GM21737 (cell line): ENCODE results near the gene USP11.

Source experiments
- ATAC-seq: cut with Tn5 transposase; IDR thresholded peaks from one replicate; pipeline ENCODE4 v1.9.1; 2021; ENCODE audit warnings: mild to moderate bottlenecking, moderate library complexity; ENCODE audit not compliant: unreplicated experiment

Gene USP11

DNA sequence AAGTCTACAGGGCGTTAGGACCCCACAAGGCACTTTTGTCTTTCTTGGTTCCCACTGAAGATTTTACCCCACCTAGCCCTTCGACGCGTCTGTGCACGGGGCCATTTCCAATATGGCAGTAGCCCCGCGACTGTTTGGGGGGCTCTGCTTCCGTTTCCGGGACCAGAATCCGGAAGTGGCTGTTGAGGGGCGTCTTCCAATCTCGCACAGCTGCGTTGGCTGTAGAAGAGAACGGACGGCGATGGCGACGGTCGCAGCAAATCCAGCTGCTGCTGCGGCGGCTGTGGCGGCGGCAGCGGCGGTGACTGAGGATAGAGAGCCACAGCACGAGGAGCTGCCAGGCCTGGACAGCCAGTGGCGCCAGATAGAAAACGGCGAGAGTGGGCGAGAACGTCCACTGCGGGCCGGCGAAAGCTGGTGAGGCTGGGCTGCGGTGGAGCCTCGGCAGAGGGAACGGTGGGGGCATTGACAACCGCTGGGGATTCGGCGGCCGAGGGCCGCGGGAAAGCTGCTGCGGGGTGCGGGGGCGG, at the start of gene USP11:
Gene USP11, plus strand, starts transcription at position 207 of the 530 bp plus-strand sequence. Its CDS starts 35 bp downstream, at position 242.
- ATAC-seq = peak; percentile 5

DNA sequence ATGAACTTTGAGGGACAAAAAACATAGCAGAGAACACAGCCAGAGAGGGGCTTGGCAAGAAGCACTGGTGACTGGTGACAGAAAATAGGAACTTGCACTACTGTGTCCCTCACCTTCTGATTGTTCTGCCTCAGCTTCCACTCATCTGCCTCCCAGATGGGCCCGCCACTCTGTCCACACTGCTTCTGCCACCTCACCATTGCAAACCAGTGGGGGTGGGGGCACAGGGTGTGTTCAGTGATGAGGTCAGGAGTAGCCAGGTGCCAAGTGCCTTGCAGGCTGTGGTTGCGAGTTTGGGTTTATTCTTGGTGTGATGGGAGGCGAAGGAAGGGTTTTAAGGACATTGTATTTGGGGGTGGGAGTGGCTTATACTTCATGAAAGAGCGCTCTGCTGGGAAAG, 48.3 kb upstream of the USP11 start:
- no peak for ATAC-seq

DNA sequence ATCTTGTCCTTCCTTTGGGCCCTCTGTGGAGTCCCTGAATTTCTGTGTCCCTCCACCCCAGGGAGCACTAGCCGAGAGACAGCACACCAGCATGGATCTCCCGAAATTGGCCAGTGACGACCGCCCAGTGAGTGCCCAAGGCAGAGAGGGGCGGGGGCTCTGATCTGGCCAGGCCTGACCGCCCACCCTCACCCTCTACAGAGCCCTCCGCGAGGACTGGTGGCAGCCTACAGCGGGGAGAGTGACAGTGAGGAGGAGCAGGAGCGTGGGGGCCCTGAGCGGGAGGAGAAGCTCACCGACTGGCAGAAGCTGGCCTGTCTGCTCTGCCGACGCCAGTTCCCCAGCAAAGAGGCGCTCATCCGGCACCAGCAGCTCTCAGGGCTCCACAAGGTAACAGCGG, 47.6 kb upstream of the USP11 start:
- ATAC-seq = no peak

GRCh38 chrX:47186096-47186740, 46.6 kb upstream of the USP11 start:
- no peak for ATAC-seq

GRCh38 chrX:47187106-47187677, 45.6 kb upstream of the USP11 start:
- ATAC-seq = no peak

DNA sequence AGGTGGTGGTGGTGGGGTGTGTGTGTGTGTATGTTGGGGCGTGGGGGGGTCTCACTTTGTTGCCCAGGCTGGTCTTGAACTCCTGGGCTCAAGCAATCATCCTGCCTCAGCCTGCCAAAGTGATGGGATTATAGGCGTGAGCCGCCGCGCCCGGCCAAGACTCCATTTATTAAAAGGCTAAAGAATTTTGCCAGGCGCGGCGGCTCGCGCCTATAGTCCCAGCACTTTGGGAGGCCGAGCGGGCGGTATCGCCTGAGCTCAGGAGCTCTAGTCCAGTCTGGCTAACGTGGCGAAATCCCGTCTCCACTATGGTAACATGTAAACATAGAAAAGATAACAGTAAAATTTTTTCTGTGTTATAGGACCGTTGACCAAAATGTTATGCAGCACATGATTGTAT, 42.9 kb upstream of the USP11 start:
- no peak for ATAC-seq

GRCh38 chrX:47190445-47191269, 42.2 kb upstream of the USP11 start:
- ATAC-seq = peak; percentile 57

- no peak for ATAC-seq
These were observed 41.5 kb upstream of the USP11 start for GRCh38 chrX:47191331-47191730.

- ATAC-seq = no peak
These were observed 40.9 kb upstream of the USP11 start for GRCh38 chrX:47191806-47192401.

DNA sequence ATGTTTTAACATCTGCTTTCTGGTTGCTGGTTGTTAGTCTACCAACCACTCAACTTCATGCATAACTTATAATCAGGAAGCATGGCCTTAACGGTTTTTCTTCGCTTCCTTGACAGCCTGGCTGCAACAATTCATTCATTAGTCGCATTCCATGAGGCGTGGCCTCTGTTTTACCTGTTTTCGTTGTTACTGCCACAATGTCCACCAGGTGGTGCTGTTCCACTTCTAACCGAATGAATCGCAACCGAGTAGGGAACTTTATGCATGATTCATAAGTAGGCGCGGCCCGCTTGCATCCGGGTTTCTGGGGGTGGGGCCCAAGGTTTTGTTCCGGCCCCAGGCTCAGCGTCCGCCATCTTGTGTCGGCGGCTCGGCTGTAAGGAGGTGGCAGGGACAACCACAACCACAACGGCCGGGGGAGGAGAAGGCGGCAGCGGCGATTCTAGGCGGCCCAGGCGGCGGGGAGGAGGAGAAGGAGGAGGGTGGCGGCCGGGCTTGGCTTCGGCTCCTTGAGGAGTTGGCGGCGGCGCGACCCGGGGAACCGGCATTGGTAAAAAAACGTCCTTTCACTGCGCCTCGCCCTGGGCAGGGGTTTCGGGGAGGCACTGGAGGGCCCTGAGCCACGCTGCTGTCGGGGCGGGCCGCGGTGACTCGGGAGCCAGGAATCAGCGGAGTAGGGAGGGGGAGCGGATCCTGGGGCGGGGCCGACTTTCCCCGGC, 39.2 kb upstream of the USP11 start, which contains the start of gene UBA1:
Gene UBA1, plus strand, starts transcription at position 355 of the 719 bp plus-strand sequence. CDS start 4,974 bp downstream, outside the sequence.
- ATAC-seq = peak; percentile 50

DNA sequence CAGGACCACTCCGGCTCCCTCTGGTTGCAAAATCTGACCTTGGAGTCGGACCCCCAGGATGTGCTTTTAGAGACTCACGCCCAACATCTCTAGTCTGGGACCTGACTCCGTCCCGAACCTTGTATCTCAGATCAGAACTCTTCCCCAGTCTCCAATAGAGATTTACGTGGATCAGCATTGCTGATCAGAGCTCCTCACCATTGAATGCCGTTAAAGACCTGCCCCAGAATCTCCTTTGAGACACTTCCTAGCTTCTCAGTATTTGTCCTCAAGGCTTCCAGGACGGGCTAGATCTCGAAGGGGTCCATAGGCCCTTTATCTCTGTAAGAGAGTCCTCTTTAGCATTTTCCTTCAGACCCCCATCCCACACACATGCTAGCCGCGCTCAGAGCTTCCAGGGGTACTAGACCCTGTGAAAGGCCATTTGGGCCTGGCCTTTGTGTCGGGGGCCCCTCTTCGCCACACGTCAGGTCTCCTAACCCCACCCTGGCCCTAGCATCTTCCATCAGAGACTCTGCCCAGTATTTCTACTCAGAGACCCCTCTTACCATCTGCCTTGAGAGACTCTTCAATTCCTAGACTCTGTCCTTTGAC, 38.5 kb upstream of the USP11 start:
- ATAC-seq = no peak

DNA sequence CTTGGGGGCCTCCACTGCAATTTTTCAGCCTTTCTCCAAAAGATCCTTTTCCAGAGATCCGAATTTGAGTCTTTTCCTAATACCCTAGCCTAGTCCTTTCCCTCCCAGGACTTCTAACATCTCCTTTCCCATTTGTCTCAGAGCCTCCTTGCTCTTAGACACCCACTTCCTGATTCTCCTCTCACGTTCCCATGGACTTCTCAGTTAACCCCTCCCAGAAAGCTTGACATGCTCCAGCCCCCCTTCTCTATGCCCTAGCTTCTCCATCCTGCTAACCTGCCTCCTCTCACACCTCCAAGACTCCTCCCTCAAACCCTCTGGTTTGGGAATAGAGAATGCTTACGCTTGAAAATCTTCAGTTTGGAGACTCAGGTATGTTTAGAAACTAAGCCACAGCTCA, 36.7 kb upstream of the USP11 start:
- no peak for ATAC-seq

DNA sequence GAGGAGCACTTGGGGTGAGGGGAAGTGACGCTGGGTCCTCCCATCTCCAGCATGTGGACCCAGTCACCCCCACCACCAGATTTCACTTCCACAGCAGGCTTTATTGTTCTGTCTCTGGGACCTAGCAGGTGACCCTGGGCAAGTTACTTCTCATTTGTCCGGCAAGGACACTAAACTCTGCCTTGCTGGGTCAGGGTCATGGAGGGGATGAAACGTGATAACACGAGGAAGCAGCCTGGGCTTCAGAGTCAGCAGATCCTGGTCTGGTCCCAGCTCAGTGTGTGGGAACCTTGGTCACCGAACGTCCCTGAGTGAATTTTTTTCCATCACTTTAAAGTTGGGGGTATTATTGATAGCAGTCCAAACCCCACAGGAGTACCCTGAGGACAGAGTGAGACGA, 35.3 kb upstream of the USP11 start:
- no peak for ATAC-seq

DNA sequence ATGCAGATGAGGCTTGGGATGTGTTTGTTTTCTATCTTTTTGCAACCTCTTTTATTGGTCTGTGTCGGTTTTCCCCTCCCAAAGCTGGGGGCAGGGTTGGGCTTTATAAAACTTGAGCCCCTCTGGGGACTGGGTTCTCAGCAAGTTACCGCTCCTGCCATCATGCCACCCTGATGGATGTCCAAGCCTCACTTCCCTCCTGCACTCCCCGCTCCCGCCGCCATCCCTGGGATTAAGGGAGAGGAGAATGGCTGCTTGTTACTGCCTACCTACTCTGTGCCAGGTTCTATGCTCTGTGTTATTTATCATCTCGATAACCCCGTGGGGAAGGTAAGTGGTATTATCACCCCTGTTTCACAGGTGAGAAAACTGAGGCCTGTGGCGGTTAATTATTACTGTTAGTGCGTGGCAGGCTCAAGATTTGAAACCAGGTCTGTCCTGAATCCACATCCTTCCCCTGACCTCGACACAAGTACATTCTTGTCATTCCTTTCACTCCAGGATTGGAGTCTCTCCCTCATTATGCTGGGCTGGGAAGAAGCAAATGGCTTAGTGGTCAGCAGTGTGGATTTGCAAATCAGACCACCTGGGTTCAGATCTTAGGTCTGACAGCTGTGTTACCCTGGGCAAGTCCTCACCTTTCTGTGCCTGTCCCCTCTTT, 34.7 kb upstream of the USP11 start:
- ATAC-seq = no peak

GRCh38 chrX:47198687-47199080, 34.1 kb upstream of the USP11 start:
- ATAC-seq = no peak

GRCh38 chrX:47199286-47199685, 33.5 kb upstream of the USP11 start:
- ATAC-seq = no peak

DNA sequence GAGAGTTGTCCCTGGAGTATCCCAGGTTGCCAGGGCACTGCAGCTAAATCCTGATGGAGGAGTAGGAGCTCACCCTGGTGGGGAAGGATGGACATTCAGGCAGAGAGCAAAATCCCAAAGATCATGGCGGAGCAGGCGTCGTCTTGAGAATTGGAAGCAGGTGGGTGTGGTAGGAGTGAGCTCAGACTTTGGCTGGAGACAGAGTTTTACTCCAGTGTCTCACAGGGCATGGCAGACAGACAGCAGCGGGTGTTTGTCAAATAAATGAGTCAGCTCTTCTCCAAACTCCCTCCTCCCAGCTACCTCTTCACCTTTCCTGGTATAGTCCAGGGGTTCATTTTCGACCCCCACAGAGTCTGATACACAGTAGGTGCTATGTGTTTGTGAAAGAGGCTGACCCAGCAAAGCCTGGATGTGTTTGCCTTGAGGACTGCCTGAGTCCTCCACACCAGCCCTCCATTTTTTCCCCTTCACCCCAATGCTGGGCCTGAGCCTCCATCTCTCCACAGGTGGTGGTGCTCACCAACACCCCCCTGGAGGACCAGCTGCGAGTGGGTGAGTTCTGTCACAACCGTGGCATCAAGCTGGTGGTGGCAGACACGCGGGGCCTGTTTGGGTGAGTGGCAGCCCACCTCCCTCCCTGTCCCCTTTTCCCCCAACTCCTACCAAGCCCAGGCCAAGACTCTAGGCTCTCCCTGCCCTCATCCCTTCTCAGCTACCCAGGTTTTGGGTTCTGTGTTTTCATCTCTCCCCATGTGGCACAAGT, 32.2 kb upstream of the USP11 start:
- ATAC-seq = no peak

- ATAC-seq = no peak
These were observed 31.4 kb upstream of the USP11 start for GRCh38 chrX:47201345-47201944.

GRCh38 chrX:47202316-47202715, 30.5 kb upstream of the USP11 start:
- ATAC-seq = no peak
